ENCODE results near the gene CEBPG.

CEBPG gene

DNA sequence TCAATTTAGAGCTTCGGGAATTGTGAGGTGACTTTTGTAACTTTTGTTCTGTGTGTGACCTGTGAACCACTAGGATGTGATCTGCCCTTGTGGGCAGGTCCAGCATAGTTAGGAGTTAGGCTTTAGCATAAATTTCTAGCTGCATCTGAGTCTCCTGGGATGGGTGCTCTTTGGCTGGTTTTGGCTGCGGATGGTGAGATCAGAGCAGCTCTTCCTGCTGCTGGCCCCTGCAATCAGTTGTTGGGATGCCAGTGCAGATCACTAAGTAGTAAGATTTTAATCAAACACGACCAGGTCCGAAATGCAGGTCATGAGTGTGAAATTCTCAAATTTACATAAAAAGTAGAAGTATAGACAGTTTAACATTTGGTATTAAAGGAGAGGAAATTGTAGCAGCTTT is 8.5 kb downstream of the CEBPG start:
- DNase-seq (ENCODE audit: low read depth) = no peak

DNA sequence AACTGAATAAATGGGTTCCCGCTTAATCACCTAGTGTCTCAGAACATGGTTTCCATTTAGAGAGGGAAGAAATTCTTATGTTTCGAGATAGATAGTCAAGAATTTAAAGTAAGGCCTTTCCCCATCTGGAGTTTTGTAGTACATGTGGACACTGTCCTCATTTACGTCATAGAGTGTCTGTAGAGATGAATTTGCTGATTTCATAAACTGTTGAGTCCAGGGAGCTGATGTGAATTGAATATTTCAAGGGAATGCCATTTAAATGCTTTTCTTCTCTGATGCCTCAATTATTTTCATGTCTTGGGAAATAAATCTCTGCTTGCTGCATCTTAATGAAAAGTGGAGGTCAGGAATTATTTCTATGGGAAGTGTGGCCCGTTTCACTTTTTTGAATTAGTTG is 9.5 kb downstream of the CEBPG start:
- DNase-seq (ENCODE audit: low read depth) = no peak

DNA sequence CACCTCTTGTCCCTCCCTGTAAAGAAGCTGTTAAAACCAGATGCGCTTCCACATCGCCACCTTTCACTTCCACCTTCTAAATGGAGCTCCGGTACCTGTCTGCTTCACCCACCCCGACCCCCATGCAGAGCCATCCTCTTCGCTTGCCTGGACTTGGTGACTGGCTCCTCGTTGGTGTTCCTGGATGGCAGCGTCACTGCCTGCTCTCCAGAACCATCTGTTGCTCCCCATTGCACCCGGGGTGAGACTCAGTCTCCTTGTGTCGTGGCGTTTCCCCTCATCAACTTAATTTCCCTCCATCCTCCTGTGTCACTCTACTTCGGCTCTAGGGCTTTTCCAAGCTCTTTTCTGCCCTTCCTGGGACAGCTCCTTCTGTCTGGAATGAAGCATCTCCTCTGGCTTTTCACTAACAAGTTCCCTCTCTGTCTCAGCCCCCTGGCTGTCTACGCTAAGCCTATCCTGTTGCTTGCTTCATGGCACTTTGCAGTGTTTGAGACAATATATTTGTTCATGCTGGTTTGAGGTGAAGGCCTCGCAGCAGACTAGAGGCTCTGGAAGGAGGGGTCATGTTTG is 10.3 kb downstream of the CEBPG start:
- DNase-seq (ENCODE audit: low read depth) = no peak

DNA sequence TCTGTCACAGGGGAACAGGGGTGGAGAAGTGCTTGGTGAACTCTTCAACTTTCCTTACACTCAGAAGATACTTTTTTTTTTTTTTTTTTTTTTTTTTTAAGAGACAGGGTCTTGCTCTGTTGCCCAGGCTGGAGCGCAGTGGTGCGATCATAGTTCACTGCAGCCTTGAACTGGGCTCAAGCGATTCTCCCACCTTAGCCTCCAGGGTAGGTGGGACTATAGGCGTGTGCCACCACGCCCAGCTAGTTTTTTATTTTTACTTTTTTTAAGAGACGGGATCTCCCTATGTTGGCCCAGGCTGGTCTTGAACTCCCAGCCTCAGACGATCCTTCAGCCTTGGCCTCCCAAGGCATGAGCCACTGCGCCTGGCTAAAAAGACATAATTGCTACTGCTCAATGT is 11.5 kb downstream of the CEBPG start:
- no peak for DNase-seq (ENCODE audit: low read depth)

DNA sequence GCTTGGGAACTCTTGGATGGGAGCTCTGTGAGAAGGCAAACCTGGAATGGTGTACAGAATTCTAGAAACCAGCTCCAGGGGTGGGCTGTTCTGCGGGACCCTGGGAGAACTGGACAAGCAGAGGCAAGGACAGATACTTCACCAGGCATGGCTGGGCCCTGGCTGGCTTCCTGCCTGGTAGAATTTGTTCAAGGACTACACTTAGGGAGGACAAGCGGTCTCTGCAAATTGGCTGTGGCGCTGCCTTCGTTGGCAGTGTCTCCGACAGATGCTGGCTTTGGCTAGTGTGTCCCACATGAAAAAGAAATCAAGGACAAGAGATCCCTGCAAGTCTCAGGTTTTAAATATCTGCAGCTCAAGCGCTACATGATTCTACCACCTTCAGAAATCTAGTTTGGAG is 12.4 kb downstream of the CEBPG start:
- no peak for DNase-seq (ENCODE audit: low read depth)

DNA sequence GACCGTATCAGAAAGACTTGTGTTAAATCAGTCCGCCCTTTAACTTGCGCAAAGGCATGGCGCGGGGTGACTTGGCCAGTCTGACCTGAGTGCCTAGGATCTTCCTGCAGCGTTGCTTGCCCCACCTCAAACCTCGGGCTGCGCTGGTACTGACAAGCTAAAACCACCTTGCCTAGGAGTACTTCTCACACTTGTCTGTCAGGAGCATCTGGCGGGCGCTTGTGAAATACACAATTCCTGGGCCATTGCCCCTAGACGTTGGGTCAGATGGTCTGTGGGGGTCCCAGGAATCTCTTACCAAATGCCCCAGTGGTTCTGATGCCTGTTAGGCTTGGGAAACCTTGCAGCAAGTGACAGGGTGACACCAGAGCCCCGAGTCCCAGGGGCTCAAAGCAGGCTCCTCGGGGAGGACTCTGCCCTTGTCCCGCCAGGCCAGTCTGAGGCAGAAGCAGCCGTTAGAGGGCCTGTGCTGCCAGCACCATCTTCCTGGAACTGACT is 12.9 kb downstream of the CEBPG start:
- DNase-seq (ENCODE audit: low read depth) = no peak

DNA sequence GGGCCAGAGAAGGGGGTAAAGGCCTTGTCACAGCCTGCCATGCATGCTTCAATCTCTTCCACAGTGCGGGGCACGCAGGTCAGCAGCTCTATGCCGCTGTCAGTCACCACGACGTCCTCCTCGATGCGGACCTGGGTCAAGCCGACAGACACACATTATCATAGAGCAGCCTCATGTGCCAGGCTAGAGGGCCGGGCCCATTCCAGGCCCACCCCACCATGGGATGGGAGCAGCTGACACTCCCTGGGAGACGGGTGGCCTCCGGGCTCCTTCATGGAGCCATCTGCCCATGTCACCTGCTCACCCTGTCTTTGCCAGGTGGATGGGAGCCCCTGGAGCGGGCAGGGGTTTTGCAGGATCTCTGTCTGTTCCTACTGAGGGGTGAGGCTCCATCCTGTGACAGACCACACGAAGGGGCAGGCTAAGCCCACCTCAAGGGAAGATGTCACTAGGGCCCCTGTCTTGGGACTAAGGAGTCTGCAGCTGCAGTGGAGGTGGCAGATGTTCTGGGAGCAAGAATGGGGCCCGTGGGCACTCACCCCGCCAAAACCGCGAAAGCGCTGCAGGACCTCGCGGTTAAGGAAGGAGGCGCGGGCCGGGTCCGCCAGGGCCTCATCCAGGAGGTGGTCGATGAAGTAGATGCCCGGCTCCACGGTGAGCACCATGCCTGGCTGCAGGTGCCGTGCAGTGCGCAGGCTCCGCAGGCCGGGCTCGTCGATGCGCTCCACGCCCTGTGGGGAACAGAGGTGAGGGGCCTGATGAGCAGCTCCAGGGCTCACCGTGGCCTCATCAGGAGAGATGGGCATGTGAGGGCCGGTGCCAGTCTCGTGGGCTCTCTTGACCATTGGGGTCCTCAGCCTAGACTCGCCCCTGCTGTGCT is 14.1 kb downstream of the CEBPG start:
- no peak for DNase-seq (ENCODE audit: low read depth)

DNA sequence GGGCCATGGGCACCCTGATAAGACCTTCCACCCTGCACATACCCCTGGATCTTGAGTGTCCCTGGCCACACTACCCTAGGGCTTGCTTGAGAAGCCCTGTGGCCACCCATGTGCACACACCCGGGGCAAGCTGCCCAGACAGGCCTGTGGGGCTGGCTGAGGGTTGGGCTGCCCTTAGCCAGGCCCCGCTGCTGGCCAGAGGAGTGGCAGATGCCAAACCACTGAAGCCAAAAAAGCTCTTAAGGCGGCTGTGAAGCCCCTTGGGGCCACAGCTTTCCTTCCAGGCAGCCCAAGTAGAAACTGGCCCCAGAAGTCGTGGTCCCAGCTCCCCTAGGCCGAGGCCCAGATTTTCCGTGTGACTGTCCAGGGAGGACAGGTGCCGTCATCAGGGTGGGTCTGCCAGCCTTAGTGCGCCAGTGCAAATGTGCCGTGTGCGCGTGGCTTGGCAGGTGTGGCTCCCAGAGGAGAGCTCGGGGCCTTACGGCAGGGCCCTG is 14.8 kb downstream of the CEBPG start:
- peak; percentile 30 for DNase-seq (ENCODE audit: low read depth)

DNA sequence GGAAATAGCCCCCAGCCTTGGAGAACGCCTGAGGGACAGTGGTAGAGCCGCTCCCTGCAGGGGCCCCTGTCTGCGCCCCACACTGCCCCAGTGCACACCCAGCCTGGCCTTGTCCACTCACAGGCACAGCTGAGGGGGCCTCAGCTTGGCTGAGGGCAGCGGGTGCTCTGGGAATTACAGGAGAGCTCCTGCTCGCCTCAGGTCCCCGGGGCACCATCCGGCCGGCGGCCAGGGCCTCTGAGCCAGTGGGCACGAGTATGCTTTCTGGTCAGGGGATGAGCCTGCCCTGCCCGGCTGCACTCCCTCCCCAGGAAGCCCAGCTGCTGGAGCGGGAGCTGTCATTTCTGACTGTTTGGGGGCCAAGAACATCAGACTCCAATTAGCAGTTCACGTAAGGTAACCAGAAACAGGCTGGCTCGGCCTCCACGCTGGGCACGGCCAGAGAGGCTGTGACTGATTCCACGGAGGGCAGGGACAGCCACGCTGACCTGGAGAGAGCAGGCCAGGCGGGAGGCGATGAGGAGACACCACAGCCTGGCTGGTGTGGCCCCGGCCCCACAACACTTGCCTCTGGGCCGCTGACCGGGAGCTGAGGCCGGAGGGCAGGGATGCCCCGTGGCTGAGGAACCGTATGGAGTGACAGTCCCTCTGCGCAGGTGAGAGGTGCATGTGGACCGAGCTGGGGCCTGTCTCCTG is 15.4 kb downstream of the CEBPG start:
- no peak for DNase-seq (ENCODE audit: low read depth)

DNA sequence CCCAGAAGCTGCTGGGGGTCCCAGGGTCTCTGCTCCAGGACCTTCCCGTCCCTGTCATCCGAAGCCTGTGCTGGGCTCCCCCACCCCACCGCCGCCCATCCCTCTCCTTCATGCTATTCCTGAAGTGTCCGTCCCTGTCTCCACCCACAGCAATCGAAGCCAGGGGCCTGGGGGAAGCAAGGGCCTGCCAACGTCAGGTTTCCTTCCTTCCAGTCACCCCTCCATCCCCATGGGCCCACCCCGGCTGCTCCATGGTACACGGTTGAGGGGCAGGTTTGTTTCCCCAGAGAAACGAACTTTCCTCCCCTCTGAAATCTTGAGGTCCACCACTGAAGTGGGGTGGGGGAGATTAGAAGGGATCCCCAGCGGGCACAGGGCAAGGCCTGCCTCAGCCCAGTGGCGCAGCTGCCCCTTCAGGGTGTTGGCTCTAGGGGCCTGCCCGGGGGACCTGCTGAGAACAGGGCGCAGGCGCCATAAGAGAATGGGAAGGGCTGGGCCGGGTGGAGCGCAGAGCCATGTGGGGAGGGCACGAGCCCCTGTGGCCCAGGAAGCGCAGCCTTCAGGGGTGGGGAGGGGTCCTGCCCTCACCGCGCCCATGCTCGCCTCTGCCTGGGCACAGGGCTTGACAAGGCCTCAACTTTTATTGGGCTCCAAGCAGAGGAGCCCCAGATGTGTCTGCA is 16.1 kb downstream of the CEBPG start:
- DNase-seq (ENCODE audit: low read depth) = no peak

DNA sequence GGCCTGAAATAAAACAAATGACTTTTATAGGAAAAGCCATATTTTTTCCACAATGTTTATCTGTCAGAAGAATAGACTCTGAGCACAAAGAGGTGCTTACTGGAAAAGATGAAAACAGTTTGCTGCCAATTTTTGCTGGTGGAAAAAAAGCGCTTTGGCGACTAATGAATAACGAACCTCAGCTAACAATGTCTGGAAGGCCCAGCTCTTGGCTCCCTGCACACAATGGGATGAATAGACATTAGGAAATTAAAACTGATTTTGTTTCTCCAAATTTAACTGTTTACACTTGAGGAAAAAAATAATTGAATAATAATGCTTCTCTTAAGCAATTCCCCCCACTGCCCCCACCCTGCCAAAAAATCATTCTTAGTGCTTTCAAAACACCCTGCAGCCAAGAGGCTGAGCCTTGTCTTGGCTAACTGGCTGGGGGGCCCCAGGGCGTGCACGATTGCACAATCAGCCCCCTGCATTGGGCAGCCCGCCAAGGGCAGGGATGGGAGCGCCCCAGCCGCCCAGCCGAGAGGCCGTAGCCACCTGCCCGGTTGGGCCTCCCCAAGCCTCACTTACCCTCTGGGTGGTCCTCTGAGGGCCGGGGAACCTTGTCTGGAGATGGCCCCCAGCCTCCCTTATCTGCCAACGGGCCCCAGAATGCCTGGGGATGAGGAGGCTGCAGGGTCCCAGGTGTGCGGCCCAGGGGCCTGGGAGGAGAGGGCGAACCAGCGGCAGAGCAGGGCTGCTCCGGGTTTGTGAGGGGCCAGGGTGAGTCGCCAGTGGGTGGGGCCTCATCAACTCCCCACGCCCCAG is 16.8 kb downstream of the CEBPG start:
- peak; percentile 63 for DNase-seq (ENCODE audit: low read depth)

DNA sequence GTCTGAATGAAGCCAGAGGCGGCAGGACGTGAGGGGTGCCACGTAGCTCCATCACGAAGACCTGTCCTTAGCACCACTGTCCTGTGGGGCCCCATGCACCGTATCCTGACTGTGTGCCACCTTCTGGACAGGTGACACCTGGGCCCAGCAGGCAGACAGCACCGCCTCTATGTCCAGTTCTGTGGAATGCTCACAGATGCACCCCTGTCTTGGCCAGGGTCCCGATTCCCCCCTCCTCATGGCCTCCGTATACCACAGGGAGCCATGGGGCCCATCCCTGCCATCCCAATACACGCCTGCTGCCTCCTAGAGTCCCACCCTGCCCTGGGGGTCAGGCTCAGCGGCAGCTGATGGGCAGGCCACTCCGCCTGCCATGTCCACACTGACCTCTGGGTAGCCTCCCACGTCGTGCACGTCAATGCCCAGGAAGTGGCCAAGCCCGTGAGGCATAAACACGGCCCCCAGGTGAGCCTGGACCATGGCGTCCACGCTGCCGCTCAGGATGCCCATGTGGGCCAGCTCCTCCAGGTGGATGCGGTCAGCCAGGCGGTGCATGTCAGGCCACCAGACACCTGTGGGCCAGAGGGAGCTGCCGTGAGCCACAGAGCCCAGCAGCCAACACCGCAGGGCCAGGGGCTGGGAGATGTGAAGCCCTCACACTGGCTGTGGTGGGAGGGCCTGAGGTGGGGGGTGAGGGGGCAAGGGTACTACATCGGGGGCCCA is 17.6 kb downstream of the CEBPG start:
- no peak for DNase-seq (ENCODE audit: low read depth)

DNA sequence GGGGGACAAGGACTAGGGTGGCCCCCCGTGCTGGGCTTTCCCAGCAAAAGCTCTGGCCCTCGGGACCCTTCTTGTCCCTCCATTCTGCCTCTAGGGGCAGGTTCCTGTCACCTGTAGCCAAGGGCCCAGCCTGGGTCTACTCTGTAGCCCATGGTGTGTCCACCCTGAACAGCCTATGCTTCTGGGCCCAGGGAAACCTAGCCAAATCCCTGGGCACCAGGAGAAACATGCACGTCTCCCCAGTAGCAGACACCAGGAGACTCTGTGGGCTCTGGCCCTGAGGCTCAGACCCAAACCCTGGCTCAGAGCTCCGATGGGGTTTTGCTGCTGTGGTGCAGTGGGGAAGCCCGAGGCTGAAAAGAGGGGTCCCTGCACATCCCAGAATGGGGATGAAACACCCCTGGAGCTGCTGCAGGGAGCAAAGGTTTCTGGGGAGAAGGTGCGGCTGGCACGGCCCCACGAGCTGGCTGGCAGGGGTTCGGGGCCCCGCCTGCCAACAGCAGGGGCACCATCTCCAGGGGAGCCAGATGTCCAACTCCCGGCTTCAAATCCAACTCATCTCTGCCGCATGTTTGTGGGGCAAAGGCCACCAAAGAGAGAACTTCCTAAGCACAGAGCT is 18.2 kb downstream of the CEBPG start:
- no peak for DNase-seq (ENCODE audit: low read depth)

DNA sequence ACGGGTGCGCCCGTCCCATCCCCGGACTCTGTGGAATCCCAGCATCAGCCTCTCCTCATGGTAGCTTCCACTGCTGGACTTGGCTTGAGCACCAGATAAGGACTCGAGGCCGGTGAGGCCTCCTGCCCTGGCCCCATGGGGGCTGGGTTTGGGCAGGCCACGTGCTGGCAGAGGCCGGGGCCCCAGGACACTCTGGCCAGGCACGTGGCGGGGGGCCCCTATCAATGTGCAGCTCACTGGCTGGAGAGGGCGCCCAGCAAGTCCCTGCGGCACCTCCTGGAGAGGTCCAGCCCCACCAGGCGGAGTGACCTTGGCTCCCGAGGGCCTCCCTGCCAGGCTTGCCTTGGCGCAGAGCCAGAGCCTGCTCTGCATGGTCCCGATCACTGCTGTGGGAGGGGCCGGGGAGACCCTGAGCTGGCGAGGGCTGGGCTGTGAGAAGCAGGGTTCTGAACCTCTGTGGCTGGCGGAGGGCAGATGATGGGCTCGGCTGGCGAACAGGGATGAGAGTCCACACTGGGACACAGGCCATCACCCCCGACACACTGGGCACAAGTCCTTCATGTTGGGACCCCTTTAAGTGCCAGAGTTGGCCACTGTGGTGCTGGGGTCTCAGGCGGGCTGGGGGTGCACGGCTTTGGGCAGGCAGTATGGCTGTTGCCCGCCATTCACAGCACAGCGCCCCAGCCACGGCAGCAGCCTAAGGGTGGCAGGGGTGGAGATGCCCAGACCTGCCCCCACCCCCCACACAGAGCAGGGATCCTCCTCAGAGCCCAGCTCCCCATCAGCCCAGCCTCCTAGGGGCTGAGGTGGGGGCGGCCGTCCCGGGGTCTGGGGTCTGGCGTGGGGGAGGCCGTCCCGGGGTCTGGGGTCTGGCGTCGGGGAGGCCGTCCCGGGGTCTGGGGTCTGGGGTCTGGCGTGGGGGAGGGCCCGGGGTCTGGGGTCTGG is 19.1 kb downstream of the CEBPG start:
- no peak for DNase-seq (ENCODE audit: low read depth)

DNA sequence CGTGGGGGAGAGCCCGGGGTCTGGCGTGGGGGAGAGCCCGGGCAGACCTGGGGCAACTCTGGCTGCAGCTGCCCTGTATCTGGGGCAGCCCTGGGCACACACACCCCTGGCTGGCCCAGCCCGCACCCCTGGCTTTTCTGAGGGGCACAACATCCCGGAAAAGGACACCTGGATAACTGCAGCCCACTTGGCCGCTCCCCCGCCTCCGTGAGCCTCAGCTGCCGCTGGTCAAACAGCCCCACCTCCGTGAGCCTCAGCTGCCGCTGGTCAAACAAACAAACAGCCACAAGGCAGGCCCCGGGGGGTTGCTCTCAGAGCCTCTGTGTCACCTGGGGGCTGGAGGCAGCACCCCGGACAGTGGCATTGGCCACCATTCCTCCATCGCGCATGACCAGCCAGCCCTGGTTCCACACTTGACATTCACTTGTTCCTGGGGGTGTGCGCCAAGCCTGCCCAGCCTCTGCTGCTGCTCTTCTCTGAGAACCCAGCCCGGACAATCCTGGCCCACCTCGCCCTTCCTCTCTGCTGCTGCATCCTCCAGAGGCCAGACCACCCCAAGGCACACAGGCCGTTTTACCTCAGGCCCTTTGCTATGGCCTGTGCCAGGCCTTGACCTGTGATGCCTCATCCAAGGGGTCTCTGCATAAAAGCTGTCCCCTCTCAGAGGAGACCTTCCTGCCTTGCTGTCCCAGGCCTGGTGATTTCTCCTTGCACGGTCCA is 19.9 kb downstream of the CEBPG start:
- DNase-seq (ENCODE audit: low read depth) = no peak

DNA sequence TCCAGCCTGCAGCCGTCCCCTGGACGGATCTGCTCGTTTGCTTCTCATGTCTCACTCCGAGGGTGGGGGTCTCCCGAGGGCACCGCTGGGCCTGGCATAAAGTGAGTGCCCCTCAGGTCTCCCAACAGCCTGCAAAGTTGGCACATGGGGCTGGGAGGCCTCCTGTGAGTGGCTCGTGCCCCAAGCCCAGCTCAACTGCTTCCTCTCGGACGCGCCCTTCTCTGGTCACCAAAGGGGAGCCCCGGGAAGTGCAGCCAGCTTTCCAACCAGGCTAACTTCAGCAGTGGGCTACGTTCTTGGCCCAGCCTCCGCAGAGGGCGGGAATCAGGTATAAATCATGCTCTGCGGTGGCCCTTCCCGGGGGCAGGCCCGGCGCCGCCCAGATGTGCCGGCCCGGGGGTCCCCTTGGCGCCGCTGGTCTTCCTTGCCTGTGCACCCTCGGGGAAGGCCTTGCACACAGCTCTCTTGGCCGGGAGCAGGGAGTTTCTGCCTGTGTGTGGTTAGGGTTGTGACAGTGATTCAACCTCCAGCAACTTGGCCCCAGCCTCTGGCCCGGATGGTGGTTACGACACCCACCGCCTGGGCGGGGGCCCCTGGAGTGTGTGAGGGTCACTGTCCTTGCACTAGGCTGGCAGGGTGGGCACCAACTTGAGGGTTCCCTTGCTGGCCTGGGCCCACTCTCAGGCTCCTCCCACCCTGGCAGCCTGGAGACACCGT is 20.7 kb downstream of the CEBPG start:
- peak; percentile 47 for DNase-seq (ENCODE audit: low read depth)

DNA sequence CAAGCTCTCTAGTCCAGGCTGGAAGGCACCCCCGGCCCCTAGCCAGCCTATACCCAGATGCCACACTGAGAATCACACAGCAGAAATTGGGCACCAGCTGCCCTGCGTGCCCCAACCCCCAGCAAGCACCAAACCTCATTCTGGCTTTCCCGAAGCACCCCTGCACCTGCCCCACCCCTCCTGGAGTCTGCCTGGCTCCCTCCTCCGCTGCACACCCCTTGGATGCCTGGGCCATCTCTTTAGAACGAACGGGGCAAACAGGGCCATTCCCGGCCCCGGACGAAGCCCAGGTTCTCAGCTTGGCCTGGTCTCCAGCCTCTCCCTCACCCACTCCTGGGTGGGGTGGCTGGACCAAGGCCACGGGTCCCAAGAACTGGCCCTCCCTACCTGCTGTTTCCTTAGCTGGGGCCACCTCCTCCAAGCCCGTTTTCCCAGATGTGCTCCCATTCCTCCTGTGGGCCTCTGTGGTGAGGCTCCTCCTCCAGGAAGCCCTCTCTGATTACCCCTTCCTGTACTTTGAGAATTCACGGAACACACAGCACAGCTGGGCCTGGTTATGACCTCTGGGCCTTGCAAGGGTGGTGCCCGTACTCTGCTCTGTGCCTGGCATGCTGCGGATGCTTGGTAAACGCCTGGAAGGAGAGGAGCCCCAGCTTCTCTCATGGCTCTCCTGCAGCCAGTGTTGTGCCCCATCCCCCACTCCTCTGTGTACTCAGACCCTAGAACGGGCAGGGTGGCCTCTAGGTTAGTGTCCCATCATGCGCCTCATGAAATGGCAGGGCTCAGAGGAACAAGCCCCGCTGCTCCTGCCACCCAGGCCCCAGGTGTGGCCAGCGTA is 21.4 kb downstream of the CEBPG start:
- DNase-seq (ENCODE audit: low read depth) = no peak

Data from fibroblast of the conjunctiva (primary cell).